Neural cell (in vitro differentiated cells): Measurements from ENCODE around the gene CDK15.

ENCODE experiments used
- EZH2 ChIP-seq: fragments of 200-600, 300-800 bp; shearing (Covaris generic), sonication (generic); IDR thresholded peaks from 2 replicates; pipeline ENCODE4 v1.6.1; 2014; ENCODE audit warnings: antibody characterized with exemption, low read length, borderline replicate concordance, mild to moderate bottlenecking; ENCODE audit not compliant: insufficient read depth, poor library complexity, severe bottlenecking
- POLR2AphosphoS5 ChIP-seq: IDR thresholded peaks from 2 replicates; pipeline ENCODE4 v1.6.1; 2012
- TF ChIP-seq, protein P1 (sequence below): fragments of 450-650 bp; IDR thresholded peaks from 2 replicates; pipeline ENCODE4 v1.5.1; 2014; ENCODE audit warnings: antibody characterized with exemption, mild to moderate bottlenecking, moderate library complexity; ENCODE audit not compliant: poor library complexity, severe bottlenecking
- TF ChIP-seq, protein P2 (sequence below): IDR thresholded peaks from 2 replicates; pipeline ENCODE4 v1.6.1; 2012; ENCODE audit warnings: borderline replicate concordance

DNA sequence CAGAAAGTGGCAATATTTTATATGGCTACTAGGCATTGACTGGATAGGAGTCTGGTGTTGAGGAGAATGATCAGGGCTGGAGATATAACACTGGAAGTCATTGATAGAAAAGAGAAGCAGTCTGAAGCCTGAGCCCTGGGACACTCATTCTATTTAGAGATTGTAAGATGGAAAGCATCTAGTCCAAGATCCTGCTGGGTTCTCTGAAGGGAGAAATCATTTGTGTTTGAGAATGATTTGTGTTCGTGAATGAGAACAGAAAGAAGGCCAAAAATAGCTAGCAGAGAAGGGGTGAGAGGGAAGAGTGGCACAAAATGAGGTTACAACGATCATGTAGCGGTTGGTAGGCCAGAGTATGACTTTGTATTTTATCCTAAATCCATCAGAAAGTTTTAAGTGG is 18.0 kb upstream of the CDK15 start:
- TF ChIP-seq, protein P1, sequence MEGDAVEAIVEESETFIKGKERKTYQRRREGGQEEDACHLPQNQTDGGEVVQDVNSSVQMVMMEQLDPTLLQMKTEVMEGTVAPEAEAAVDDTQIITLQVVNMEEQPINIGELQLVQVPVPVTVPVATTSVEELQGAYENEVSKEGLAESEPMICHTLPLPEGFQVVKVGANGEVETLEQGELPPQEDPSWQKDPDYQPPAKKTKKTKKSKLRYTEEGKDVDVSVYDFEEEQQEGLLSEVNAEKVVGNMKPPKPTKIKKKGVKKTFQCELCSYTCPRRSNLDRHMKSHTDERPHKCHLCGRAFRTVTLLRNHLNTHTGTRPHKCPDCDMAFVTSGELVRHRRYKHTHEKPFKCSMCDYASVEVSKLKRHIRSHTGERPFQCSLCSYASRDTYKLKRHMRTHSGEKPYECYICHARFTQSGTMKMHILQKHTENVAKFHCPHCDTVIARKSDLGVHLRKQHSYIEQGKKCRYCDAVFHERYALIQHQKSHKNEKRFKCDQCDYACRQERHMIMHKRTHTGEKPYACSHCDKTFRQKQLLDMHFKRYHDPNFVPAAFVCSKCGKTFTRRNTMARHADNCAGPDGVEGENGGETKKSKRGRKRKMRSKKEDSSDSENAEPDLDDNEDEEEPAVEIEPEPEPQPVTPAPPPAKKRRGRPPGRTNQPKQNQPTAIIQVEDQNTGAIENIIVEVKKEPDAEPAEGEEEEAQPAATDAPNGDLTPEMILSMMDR: no peak
- TF ChIP-seq POLR2AphosphoS5 (no peak), EZH2 (no peak)
- TF ChIP-seq, protein P2, sequence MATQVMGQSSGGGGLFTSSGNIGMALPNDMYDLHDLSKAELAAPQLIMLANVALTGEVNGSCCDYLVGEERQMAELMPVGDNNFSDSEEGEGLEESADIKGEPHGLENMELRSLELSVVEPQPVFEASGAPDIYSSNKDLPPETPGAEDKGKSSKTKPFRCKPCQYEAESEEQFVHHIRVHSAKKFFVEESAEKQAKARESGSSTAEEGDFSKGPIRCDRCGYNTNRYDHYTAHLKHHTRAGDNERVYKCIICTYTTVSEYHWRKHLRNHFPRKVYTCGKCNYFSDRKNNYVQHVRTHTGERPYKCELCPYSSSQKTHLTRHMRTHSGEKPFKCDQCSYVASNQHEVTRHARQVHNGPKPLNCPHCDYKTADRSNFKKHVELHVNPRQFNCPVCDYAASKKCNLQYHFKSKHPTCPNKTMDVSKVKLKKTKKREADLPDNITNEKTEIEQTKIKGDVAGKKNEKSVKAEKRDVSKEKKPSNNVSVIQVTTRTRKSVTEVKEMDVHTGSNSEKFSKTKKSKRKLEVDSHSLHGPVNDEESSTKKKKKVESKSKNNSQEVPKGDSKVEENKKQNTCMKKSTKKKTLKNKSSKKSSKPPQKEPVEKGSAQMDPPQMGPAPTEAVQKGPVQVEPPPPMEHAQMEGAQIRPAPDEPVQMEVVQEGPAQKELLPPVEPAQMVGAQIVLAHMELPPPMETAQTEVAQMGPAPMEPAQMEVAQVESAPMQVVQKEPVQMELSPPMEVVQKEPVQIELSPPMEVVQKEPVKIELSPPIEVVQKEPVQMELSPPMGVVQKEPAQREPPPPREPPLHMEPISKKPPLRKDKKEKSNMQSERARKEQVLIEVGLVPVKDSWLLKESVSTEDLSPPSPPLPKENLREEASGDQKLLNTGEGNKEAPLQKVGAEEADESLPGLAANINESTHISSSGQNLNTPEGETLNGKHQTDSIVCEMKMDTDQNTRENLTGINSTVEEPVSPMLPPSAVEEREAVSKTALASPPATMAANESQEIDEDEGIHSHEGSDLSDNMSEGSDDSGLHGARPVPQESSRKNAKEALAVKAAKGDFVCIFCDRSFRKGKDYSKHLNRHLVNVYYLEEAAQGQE: no peak
